ENCODE results near the gene PAEP.
"Not testable (repeated sequence)": the region's sequence is repeated elsewhere in the genome, so short reads cannot be mapped to it uniquely, and the experiment has no call there.

The PAEP gene

DNA sequence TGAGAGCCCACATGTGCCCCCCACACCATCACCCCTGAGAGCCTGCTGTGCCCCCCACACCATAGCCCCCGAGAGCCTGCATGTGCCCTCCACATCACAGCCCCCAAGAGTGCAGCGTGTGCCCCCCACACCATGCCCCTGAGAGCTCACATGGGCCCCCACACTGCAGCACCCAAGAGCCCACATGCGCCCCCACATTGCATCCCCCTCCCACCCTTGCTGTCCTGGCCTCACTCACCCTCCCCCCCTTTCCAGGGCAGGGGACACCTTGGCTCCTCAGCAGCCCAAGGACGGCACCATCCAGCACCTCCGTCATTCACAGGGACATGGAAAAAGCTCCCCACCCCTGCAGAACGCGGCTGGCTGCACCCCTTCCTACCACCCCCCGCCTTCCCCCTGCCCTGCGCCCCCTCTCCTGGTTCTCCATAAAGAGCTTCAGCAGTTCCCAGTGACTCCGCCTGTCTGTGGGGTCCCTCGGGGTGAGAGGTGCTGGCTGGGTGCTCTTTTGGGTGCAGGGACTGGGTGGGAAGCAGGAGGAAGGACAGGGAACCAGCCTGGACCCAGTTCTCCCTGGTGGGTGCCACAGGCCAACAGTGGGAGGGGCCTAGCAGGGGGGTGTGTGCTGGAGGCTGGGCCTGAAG lies 35.3 kb upstream of the PAEP start:
- no peak for DNase-seq

DNA sequence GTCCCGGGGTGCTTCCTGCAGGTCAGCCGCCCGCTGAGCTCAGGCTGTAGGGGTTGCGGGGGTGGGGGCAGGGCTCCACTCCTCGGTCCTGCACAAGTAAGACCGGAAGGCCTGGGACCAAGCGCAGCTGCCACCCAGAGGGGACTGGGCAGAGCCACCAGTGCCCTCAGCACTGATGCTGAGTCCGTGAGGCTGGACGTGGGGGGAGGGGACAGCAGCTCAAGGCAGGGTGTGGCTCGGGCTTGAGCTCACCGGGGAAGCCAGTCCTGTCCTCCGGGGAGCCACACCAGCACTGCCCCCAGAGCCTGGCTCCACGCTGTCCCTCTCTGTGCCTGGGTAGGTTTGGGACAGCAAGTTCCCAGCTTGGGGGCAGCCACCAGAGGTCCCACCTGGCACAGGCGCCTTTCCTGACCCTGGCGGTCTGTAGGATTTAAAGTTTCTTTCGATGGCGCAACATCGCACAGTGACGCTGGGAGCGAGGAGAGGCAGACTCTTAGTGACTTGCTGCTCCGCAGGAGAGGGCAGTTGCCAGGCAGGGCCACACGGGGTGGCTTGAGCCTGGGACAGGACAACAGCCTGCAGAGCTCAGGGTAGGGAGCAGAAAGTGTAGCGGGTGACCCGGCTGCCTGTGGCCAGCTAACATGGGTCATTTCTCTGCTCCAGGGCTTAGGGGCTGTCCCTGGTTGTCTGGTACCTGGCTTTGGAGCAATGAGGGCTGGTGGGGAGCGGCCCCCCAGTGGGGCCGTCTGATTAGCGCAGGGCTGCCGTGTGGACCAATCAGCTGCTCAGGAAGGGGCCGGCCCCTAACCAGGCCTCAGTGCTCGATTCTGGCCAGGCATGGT lies 34.6 kb upstream of the PAEP start:
- no peak for DNase-seq

- DNase-seq = not testable (repeated sequence)
Observed at GRCh38 chr9:135528842-135529435, 32.6 kb upstream of the PAEP start.

DNA sequence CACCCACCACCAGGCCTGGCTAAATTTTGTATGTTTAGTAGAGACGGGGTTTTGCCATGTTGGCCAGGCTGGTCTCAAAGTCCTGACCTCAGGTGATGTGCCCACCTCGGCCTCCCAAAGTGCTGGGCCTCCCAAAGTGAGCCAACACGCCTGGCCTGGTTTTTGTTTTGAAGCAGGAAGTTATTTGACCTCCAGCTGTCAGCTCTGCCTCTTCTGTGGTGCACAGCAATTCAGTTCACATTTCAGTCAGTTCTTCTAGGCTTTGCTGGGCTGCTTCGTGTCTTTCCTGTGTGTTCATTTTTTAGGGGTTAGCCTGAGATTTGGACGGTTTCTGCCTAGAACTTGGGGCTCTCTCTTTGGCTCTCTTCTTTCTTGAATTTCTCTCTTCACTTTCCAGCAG lies 31.4 kb upstream of the PAEP start:
- no peak for DNase-seq

DNA sequence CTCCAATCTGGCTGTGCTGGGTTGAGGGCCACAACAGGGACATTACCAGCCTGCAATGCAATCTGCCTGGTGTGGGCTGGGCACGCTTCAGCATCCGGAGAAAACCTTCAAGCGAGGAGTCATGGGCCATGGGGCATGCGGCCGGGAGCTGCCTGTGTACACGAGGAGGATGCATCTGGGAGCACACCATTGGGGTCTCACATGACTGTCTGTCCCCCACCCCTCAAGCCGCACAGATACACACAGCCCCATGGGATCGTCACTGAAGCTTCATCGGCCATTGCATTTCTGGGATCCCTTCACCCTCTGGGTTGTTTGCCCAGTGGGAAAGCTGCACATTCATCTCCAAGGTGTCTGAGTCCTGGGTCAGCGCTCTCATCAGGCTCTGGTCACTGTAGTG lies 30.5 kb upstream of the PAEP start:
- no peak for DNase-seq

GRCh38 chr9:135533113-135533512 lies 28.4 kb upstream of the PAEP start:
- DNase-seq = no peak

- DNase-seq = no peak
Observed at GRCh38 chr9:135533674-135534073, 27.9 kb upstream of the PAEP start.

DNA sequence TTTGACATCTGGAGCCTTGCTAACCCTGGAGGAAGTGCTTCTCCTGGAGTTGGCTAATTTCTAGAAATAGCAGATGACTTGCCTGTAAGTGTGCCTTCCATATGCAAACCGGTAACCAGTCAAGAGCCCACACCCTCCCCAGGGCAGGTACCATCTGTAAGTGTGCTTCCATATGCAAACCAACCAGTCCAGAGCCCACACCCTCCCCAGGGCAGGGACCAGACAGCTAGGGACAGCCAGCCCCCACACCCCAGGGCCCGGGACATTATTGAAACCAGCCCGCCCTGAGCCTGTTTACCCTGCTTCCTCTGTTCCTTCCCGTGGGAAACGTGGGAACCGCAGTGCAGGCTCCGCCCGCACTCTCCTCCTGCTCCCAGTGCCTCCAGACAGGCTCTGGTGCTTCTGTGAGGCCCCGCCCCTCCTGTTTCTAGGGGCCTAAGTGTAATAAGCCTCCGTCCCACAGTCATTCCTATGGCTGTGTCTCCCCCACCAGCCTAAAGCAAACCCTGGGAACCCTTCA lies 27.3 kb upstream of the PAEP start:
- DNase-seq = not testable (repeated sequence)

DNA sequence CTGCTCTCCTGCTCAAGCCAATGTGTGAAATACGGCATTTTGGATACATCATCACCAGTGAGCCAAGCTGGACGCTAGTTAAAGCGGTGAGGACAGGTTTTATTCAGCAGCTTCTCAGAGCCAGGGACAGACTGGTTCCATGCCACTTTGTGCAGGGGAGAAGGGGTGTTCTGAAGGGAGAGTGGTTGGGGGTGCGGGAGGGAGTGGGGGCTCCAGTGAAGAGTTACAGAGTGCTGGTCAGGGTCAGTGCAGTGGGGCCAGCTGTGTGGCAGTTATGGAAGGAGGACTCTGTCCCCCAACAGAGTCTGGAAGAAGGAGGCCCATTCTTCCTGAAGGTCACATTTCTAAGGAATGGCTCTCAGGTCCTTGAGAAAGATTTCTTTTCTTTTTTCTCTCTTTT lies 26.7 kb upstream of the PAEP start:
- DNase-seq = not testable (repeated sequence)

GRCh38 chr9:135535631-135536030 lies 25.9 kb upstream of the PAEP start:
- not testable (repeated sequence) for DNase-seq

GRCh38 chr9:135536216-135536615 lies 25.3 kb upstream of the PAEP start:
- no peak for DNase-seq

DNA sequence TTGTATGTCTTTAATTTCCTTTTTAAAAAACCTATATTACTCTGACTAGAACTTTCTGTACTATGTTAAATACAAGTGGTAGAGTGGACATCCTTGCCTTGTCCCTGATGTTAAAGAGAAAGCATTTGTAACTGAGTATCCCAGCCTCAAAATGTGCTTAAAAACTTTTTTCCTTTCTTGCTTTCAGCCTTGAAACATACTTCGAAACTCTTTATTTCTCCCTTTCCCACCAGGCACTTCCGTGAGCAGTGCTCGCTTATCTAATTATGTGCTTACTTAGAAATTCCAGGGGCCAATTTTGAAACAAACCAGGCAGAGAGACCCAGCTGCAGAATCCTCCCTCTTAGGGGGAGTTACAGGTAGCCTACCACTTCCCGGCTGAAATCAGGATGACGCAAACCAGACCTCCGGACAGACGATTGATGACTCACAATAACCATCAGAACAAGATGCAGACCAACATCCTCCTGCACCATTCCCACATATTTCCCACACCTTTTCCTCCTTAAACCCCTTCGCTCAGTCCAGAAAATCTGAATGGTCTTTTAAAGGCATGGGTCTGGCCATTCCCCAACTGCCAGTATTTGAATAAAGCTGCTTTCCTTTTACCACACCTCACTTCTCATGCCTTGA lies 18.2 kb upstream of the PAEP start:
- not testable (repeated sequence) for DNase-seq

DNA sequence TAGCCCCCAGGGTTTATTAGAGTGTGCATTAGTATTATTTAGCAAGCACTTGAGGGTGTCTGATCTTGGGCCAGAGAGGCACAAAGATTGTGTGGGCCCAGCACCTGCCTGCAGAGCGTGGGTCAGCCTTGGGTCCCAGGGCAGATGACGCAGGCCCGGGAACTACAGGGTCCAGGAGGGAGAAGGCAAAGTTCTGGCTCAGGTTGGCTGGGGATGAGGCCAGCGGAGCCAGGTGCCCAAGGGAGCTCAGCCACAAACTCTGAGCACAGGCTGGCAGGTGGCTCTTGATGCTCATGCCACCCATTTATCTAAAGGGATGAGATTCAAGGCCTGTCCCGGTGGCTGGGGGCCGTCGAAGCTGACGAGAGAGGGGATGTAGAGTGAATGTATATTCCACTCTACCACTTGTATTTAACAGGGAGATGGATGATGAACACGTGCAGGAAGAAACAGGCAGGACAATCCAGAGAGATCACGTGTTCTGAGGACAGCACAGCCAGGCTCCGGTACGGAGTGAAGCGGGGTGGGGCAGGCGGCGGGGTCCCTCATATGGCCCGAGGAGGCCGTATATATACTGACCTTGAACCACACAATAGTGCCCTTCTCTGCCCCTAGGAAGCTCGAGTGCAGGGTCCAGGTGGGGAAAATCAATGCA lies 16.4 kb upstream of the PAEP start:
- DNase-seq = no peak

DNA sequence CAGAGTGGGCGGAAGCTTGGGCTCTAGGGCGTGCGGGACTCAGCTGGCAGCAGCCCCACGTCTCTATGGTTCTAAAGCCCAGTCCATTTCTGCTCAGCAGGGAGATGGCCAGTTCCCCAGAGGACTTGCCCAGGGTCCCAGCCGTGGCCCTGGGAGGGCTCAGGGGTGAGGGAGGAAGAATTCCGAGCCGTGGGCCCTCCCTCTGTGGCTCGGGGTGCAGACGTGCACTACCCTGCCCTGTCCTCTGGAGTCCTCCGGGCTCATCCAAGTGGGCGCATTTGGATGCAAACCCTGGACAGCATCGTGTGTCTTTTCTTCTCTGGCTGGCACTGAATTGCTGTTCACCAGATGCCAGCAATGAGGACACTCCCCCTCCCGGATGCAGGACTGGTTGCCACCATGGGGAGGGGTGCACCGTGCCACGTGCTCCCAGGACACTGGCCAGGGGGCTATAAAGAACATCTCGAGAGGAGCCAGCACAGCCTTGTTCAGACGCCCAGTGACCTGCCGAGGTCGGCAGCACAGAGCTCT lies 15.8 kb upstream of the PAEP start, which contains the start of gene OBP2A:
Gene OBP2A, plus strand, starts transcription at position 481 of the 531 bp plus-strand sequence. CDS start 55 bp downstream, outside the sequence.
- DNase-seq = not testable (repeated sequence)

DNA sequence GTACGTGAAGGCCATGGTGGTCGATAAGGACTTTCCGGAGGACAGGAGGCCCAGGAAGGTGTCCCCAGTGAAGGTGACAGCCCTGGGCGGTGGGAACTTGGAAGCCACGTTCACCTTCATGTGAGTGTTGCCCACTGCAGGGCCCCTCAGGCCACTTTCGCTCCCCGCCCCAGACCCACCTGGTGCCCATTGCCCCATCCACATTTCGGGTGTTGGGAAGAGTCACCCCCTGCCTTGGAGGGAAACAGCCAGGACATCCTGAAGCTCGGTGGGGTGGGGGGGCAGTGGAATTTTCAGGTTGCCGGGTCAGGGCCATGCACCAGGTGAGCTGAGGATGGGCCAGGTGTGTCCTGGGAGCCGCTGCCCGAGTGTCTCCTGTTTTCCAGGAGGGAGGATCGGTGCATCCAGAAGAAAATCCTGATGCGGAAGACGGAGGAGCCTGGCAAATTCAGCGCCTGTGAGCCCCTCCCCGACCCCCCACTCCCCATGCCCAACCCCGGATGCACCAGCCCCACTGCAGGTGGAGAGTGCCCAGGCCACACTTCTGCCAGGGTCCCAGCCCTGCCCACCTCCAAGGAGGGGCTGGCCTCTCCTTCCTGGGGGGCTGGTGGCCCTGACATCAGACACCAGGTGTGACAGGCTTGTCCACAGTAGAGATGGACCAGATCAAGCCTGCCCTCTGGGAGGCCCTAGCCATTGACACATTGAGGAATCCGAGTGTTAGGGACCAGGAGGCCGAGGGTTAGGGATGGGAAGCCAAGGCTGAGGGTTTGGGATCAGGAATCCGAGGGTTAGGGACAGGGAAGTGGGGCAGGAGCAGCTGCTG lies 14.6 kb upstream of the PAEP start:
- DNase-seq = not testable (repeated sequence)

DNA sequence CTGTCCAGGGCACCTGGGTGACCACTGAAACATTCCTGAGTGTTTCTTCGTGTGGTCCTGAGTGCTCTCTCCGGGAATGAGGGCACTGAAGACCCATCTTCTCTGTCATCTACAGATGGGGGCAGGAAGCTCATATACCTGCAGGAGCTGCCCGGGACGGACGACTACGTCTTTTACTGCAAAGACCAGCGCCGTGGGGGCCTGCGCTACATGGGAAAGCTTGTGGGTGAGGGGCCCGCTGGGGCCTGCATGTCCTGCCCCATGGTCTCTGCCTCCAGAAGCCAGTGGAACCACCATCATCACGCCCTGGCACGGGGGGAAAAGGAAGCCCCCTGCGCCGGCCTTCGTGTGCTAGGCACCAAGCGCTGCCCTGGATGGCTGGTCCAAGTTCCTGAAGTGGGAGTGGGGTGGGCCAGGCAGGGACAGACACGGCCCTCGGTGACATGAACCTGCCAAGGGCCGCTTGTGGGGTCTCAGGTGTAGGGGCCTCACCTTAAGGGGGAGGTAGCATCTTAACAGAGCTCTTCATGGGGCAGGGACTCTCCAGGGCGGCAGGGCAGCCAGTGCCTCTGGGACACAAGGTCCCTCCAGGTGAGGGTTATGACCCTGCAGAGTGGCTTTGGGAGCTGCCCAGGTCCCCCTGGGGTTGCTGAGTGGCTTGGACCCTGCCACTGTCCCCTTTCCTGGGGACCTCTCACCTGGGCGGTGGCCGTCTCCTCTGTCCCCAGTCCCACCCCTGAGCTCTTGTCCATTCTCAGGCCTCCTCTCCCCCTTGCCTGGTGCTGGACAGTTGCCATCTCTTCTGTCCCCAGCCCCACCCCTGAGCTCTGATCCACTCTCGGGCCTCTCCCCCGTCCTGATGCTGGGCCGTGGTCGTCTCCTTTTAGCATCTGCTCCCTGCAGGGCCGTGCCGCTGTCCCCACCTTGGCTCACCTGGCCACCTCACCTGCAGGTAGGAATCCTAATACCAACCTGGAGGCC lies 13.5 kb upstream of the PAEP start:
- no peak for DNase-seq

DNA sequence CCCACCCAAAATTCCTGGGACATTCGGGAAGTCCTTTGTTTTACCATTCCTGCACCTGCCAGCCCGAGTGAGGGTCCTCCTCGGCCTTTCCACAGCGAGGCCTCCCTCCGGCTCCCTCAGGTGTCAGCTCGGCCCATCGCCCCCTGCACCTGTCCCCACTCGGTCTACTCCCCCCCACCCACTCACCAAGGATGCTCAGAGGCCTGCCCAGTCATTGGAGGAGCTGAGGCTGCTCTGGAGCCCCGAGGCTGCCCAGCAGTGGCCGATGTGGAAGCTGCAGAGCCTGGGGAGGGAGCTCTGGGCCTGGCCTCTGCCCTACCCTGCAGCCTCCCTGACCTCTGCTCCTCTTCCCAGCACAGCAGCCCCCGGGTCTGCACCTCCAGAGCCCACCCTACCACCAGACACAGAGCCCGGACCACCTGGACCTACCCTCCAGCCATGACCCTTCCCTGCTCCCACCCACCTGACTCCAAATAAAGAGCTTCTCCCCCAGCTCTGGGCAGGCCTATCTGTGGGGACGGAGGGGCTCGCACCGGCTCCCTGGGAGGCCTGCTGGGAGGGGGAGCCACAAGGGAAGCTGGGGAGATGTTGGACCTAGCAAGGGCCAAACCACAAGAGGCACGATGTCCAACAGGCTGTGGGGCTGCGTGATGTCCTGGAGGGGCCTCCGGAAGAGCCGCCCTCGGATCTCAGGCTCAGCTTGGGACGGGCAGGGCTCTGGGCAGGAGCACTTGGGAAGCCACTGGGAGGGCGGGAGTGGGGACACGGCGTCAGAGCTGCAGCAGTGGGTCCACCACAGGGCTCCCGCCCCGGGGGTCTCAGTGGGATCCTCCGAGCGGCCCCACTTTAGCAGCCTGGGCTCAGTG lies 11.8 kb upstream of the PAEP start:
- not testable (repeated sequence) for DNase-seq

DNA sequence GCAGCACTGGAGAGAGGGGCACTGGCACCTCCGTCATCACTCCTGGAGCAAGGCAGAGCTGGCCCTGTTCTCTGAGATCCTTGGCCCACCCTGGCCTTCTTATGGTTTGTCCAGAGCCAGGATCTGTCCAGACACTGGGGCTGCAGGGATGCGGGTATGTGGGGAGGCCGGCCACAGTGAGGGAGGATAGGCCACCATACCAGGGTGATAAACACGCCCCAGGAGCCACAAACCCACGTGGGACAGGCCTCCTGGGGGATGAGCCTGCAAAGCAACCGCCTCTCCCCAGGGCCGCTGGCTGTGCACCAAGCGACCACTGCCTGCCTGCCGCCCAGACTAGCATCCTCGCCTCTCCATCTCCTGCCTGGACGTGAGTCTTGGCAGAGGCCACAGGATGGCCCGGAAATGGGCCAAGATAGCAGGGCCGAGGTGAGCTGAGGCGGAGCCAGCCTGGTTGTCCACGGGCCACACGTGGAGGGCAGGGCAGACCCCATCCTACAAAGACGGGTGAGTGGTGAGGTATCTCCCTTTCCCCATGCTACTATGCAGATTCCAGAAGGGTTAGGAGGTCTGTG lies 11.1 kb upstream of the PAEP start:
- DNase-seq = no peak

- no peak for DNase-seq
Observed at GRCh38 chr9:135551031-135551430, 10.5 kb upstream of the PAEP start.
